LNCAP (cell line): Measurements from ENCODE around the gene CARHSP1.

Experiments used
- TF ChIP-seq, protein P1 (sequence below): fragments of 450-650 bp; IDR thresholded peaks from 2 replicates; pipeline ENCODE4 v1.5.1; 2017; ENCODE audit warnings: mild to moderate bottlenecking

CARHSP1 gene

GRCh38 chr16:8868416-8869211 lies at the start of gene CARHSP1:
Gene CARHSP1 (minus strand): TSS chr16:8869006. CDS start chr16:8859328, 9,678 bp downstream.
- TF ChIP-seq, protein P1, sequence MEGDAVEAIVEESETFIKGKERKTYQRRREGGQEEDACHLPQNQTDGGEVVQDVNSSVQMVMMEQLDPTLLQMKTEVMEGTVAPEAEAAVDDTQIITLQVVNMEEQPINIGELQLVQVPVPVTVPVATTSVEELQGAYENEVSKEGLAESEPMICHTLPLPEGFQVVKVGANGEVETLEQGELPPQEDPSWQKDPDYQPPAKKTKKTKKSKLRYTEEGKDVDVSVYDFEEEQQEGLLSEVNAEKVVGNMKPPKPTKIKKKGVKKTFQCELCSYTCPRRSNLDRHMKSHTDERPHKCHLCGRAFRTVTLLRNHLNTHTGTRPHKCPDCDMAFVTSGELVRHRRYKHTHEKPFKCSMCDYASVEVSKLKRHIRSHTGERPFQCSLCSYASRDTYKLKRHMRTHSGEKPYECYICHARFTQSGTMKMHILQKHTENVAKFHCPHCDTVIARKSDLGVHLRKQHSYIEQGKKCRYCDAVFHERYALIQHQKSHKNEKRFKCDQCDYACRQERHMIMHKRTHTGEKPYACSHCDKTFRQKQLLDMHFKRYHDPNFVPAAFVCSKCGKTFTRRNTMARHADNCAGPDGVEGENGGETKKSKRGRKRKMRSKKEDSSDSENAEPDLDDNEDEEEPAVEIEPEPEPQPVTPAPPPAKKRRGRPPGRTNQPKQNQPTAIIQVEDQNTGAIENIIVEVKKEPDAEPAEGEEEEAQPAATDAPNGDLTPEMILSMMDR, result no peak

GRCh38 chr16:8916541-8917225 lies 47.9 kb upstream of the CARHSP1 start:
- TF ChIP-seq, protein P1, result no peak

GRCh38 chr16:8915722-8916301 lies 47.0 kb upstream of the CARHSP1 start:
- TF ChIP-seq, protein P1, result no peak

DNA sequence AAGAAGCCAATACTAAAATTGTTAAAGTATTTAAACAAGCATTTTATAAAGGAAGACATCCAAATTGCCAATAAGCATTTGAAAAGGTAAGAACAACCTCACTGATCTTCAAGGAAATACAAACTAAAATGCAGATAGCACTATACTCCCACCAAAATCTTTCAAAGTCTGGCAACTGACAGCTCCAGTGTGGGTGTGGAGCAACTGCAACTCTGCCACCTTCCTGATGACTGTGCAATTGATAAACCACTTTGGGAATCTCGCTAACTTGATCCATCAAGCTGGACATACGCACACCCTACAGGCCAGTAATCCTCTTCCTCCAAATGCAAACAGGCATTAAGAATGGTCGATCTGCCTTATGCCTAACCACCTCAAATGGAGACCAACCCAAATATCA lies 45.3 kb upstream of the CARHSP1 start:
- TF ChIP-seq, protein P1, result no peak

DNA sequence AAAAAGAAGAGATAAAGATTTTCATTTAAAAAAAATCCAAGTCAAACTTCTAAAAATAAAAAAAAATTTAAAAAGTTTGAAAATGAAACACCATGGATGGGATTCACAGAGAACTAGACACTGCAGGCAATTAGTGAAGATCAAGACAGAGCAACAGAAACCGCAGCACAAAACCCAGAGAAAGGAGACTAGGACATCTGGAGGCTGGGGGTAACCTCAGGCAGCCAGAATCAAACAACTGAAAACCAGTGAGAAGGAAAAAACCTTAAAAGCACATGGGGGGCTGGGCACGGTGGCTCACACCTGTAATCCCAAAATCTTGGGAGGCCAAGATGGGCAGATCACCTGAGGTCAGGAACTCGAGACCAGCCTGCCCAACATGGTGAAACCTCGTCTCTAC lies 44.0 kb upstream of the CARHSP1 start:
- TF ChIP-seq, protein P1, result no peak

- TF ChIP-seq, protein P1, result no peak
Observed at GRCh38 chr16:8910811-8911210, 42.0 kb upstream of the CARHSP1 start.

- TF ChIP-seq, protein P1, result no peak
Observed at GRCh38 chr16:8908810-8909468, 40.1 kb upstream of the CARHSP1 start.
